HCT116 (cell line): ENCODE data around the gene SYNDIG1. TPM values are rescaled to one million over a fixed set of nuclear protein-coding genes. Genes with fewer than 3 reads are reported as not detected.

Source experiments
- ATAC-seq: fragments of 200-7000 bp; cut with Tn5 transposase; 2 replicates; pipeline ENCODE4 v1.9.1; 2020; ENCODE audit warnings: mild to moderate bottlenecking, moderate library complexity
- BruUV-seq: library from RNA; stranded (reverse); fragments of 400-500 nt; replicated peaks from 2 replicates; lab custom pipeline; 2021; lab: Mats Ljungman, UMichigan
- CTCF ChIA-PET: fragments of 300-600 bp; sonication (Branson Sonifier 250); formaldehyde crosslinking; loops from one replicate; lab custom pipeline; 2021; ENCODE audit warnings: antibody characterized with exemption; lab: Charles Lee
- POLR2A ChIA-PET: fragments of 300-600, 350-600 bp; sonication (Branson Sonifier 250); formaldehyde crosslinking; loops from one replicate; lab custom pipeline; 2021; ENCODE audit warnings: antibody characterized with exemption; lab: Charles Lee
- RAD21 ChIA-PET, 2 experiments: fragments of 300-600 bp; sonication (Branson Sonifier 250); formaldehyde crosslinking; loops; one replicate each; lab custom pipeline; 2023; ENCODE audit warnings: low total read pairs in 2 of 2; ENCODE audit not compliant: uncharacterized antibody in 2 of 2, unreplicated experiment in 2 of 2, low non-redundant PET in 1 of 2; lab: Charles Lee
- DNase-seq: peaks from one replicate; pipeline ENCODE4 v3.0.0-alpha.2; 2010; ENCODE audit warnings: low read depth, low spot score
- H2AFZ ChIP-seq: fragments of 200-600 bp; shearing (Covaris generic), sonication (generic); 2 replicates; pipeline ENCODE4 v1.6.1; 2017; ENCODE audit warnings: low read depth, mixed run types, mixed read lengths, antibody characterized with exemption, low read length; ENCODE audit not compliant: poor library complexity, severe bottlenecking
- H3K27ac ChIP-seq: 2 replicates; pipeline ENCODE4 v1.5.1; 2012; ENCODE audit warnings: low read depth, low read length
- H3K27me3 ChIP-seq: fragments of 200-600 bp; sonication (generic); 2 replicates; pipeline ENCODE4 v1.6.1; 2016; ENCODE audit warnings: mixed run types, low read length, mixed read lengths; ENCODE audit not compliant: insufficient read depth
- H3K36me3 ChIP-seq, 2 experiments: fragments of 200-500 bp in 1 of 2; fragments of 200-600 bp in 1 of 2; sonication (Bioruptor generic) in 1 of 2; sonication (generic) in 1 of 2; 2 replicates each; pipeline versions ENCODE4 v1.5.1 to v1.6.1; 2014 to 2016; ENCODE audit warnings: low read length in 2 of 2, inconsistent platforms in 1 of 2, mixed read lengths in 1 of 2, mixed run types in 1 of 2; ENCODE audit not compliant: insufficient read depth in 2 of 2, control insufficient read depth in 1 of 2
- H3K4me1 ChIP-seq, 2 experiments: fragments of 200-600 bp in 1 of 2; sonication (generic) in 1 of 2; 2 replicates each; pipeline versions ENCODE4 v1.5.1 to v1.6.1; 2012 to 2017; ENCODE audit warnings: low read length in 2 of 2, inconsistent platforms in 1 of 2, mild to moderate bottlenecking in 1 of 2, mixed read lengths in 1 of 2, mixed run types in 1 of 2, moderate library complexity in 1 of 2; ENCODE audit not compliant: insufficient read depth in 2 of 2, control insufficient read depth in 1 of 2
- H3K4me2 ChIP-seq: fragments of 200-600 bp; sonication (generic); 2 replicates; pipeline ENCODE4 v1.6.1; 2017; ENCODE audit warnings: mixed run types, low read length, mixed read lengths
- H3K4me3 ChIP-seq, 2 experiments: fragments of 200-600 bp in 1 of 2; sonication (generic) in 1 of 2; replicated peaks in 1 of 2; 2 replicates each; pipeline ENCODE4 v1.5.1; 2011 to 2016; ENCODE audit warnings: low read length in 2 of 2, control low read depth in 1 of 2, low read depth in 1 of 2, mild to moderate bottlenecking in 1 of 2, mixed read lengths in 1 of 2, mixed run types in 1 of 2
- H3K79me2 ChIP-seq: fragments of 200-600 bp; sonication (generic); 2 replicates; pipeline ENCODE4 v1.6.1; 2017; ENCODE audit warnings: mild to moderate bottlenecking, mixed run types, low read length, moderate library complexity, mixed read lengths; ENCODE audit not compliant: insufficient read depth
- H3K9ac ChIP-seq: fragments of 200-600 bp; sonication (generic); 2 replicates; pipeline ENCODE4 v1.6.1; 2016; ENCODE audit warnings: low read length, mixed read lengths
- H3K9me2 ChIP-seq: fragments of 200-600 bp; sonication (generic), shearing (Covaris generic); 2 replicates; pipeline ENCODE4 v1.6.1; 2017; ENCODE audit warnings: mixed run types, mild to moderate bottlenecking, moderate library complexity; ENCODE audit not compliant: insufficient read depth
- H3K9me3 ChIP-seq, 2 experiments: fragments of 200-500 bp in 1 of 2; fragments of 200-600 bp in 1 of 2; sonication (Bioruptor generic) in 1 of 2; sonication (generic) in 1 of 2; 2 replicates each; pipeline ENCODE4 v1.6.1; 2014 to 2017; ENCODE audit warnings: low read length in 2 of 2, mixed read lengths in 2 of 2, inconsistent platforms in 1 of 2, low read depth in 1 of 2, mild to moderate bottlenecking in 1 of 2, mixed run types in 1 of 2, moderate library complexity in 1 of 2; ENCODE audit not compliant: control insufficient read depth in 1 of 2, insufficient read depth in 1 of 2
- H4K20me1 ChIP-seq: fragments of 200-600 bp; sonication (generic), shearing (Covaris generic); 2 replicates; pipeline ENCODE4 v1.6.1; 2017; ENCODE audit warnings: mixed run types, mild to moderate bottlenecking, moderate library complexity; ENCODE audit not compliant: insufficient read depth
- YY1 ChIP-seq: IDR thresholded peaks from 2 replicates; pipeline ENCODE4 v1.6.1; 2011; ENCODE audit warnings: low read length, low read depth, moderate library complexity, mild to moderate bottlenecking; ENCODE audit not compliant: insufficient replicate concordance; ENCODE audit errors: extremely low read depth
- ZNF274 ChIP-seq: fragments of 200-500 bp; sonication (Bioruptor generic); IDR thresholded peaks from 2 replicates; pipeline ENCODE4 v1.6.1; 2014; ENCODE audit warnings: mild to moderate bottlenecking, low read depth, low read length, inconsistent platforms
- intact Hi-C: fragments of 100-400 bp; cut with micrococcal nuclease; formaldehyde crosslinking; loops from 2 replicates; pipeline ENCODE4 v1.10.0; 2022
- total RNA-seq: library from RNA; stranded (reverse); gene quantifications from one replicate; pipeline ENCODE4 v1.2.1, GENCODE V29; 2021; ENCODE audit not compliant: unreplicated experiment
- TF ChIP-seq, protein P1 (sequence below), 3 experiments: fragments of 200-600 bp in 1 of 3; sonication (generic) in 1 of 3; IDR thresholded peaks in 2 of 3; conservative IDR thresholded peaks in 1 of 3; 2 replicates each; pipeline ENCODE4 v1.5.1; 2012 to 2017; ENCODE audit warnings: low read depth in 2 of 3, low read length in 2 of 3, antibody characterized with exemption in 1 of 3, borderline replicate concordance in 1 of 3, control low read depth in 1 of 3, mild to moderate bottlenecking in 1 of 3, mixed read lengths in 1 of 3, mixed run types in 1 of 3, moderate library complexity in 1 of 3; ENCODE audit not compliant: insufficient read depth in 1 of 3
- TF ChIP-seq, protein P2 (sequence below): IDR thresholded peaks from 2 replicates; pipeline ENCODE4 v1.6.1; 2012; ENCODE audit warnings: low read depth

SYNDIG1 gene
- total RNA-seq, 1 experiment from 2014 or later: not detected

DNA sequence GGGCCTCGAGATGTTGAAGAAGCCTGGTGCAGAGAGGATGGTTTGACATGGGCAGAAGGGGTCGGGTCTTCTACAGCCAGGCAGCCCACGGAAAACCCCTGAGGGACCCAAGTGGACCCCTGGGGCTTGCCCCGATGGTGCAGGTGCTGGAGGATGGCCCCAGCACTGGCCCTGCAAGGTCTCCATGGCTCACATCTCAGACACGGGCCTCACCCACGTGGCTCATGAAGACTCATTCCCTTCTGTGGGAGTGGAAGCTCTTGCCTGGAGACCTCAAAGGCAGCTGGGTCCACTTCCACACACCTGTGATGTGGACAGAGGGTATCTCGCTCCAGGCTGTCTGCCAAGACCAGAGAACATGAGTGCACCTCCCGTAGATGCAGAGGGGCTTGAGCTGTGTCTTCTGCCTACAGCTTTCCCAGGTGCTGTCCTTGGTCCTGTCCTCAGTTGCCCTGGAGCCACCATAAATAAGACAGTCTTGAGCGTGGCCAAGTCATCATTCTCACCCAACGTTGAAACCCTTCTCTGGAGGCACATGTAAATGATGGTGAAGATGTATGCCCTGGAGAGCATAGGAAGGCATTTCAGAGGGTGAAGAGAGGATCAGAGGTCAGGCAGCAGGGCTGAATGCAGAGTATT is 108.0 kb downstream of the SYNDIG1 start:
- Histone ChIP-seq H3K79me2 (no peaks in the 10 kb centered on the region), H3K4me1 (no peaks in the 10 kb centered on the region), H3K9me3 (no peaks in the 10 kb centered on the region), H3K9ac (no peak overlapping the region), H3K4me2 (no peak overlapping the region), H3K27me3 (peaks cover 15% of the 10 kb centered on the region; the same call in 1 of the 2 replicates), H3K4me3 (no peak overlapping the region), H3K36me3 (no peaks in the 10 kb centered on the region), H4K20me1 (no peaks in the 10 kb centered on the region), H3K9me2 (no peaks in the 10 kb centered on the region), H3K27ac (no peak overlapping the region), H2AFZ (no peak overlapping the region)
- CTCF ChIA-PET: no interaction called here
- BruUV-seq: no TSS peak
- no peak for ATAC-seq
- POLR2A ChIA-PET: no interaction called here
- TF ChIP-seq, protein P1, sequence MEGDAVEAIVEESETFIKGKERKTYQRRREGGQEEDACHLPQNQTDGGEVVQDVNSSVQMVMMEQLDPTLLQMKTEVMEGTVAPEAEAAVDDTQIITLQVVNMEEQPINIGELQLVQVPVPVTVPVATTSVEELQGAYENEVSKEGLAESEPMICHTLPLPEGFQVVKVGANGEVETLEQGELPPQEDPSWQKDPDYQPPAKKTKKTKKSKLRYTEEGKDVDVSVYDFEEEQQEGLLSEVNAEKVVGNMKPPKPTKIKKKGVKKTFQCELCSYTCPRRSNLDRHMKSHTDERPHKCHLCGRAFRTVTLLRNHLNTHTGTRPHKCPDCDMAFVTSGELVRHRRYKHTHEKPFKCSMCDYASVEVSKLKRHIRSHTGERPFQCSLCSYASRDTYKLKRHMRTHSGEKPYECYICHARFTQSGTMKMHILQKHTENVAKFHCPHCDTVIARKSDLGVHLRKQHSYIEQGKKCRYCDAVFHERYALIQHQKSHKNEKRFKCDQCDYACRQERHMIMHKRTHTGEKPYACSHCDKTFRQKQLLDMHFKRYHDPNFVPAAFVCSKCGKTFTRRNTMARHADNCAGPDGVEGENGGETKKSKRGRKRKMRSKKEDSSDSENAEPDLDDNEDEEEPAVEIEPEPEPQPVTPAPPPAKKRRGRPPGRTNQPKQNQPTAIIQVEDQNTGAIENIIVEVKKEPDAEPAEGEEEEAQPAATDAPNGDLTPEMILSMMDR (IDR thresholded peaks at IDR 0.05 in 2 of 3, conservative IDR thresholded peaks at IDR 0.05 in 1 of 3; ENCODE audit: borderline replicate concordance in 1 of 3, insufficient read depth in 1 of 3, low read depth in 2 of 3, low read length in 2 of 3): no peak
- TF ChIP-seq YY1 (no peak), ZNF274 (no peak)
- TF ChIP-seq, protein P2, sequence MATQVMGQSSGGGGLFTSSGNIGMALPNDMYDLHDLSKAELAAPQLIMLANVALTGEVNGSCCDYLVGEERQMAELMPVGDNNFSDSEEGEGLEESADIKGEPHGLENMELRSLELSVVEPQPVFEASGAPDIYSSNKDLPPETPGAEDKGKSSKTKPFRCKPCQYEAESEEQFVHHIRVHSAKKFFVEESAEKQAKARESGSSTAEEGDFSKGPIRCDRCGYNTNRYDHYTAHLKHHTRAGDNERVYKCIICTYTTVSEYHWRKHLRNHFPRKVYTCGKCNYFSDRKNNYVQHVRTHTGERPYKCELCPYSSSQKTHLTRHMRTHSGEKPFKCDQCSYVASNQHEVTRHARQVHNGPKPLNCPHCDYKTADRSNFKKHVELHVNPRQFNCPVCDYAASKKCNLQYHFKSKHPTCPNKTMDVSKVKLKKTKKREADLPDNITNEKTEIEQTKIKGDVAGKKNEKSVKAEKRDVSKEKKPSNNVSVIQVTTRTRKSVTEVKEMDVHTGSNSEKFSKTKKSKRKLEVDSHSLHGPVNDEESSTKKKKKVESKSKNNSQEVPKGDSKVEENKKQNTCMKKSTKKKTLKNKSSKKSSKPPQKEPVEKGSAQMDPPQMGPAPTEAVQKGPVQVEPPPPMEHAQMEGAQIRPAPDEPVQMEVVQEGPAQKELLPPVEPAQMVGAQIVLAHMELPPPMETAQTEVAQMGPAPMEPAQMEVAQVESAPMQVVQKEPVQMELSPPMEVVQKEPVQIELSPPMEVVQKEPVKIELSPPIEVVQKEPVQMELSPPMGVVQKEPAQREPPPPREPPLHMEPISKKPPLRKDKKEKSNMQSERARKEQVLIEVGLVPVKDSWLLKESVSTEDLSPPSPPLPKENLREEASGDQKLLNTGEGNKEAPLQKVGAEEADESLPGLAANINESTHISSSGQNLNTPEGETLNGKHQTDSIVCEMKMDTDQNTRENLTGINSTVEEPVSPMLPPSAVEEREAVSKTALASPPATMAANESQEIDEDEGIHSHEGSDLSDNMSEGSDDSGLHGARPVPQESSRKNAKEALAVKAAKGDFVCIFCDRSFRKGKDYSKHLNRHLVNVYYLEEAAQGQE: peak; percentile 43
- intact Hi-C loops: no loop called here
- DNase-seq: no peak
- RAD21 ChIA-PET: no interaction called here
